Measurements from ENCODE around the gene CALU.

The CALU gene

DNA sequence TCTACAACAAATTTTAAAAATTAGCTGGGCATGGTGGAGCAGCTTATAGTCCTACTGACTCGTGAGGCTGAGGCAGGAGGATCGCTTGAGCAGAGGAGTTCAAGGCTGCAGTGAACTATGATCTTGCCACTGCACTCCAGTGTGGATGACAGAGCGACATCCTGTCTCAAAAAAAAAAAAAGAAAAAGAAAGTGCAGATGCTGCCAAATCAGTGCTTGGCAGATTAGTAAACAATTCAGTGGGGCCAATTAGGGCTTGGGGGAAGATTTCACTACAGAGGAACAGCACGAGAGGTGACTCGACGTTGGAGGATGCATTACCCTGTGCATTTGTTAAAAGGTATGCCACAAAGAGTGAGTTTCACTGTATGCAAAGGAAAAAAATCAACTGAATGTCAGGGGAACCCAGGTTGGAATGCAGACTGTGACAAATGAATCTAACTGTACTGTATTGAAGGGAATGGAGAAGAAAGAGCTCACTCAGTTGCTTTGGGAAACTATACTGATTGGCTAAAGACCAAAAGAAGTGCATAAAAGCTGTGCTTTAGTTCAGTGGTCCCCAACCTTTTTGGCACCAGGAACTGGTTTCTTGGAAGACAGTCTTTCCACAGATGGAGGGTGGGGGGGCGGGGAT lies 35.4 kb upstream of the CALU start:
- TF ChIP-seq Cebpa-rat (IDR thresholded peaks at IDR 0.05) = no peak
- Histone ChIP-seq H3K9me3 (peaks cover 2% of the 10 kb centered on the region; the same call in 1 of the 2 replicates), H3K4me3 (no peak overlapping the region), H3K27ac (no peak overlapping the region), H4K20me1 (no peaks in the 10 kb centered on the region), H3K27me3 (peaks cover 7% of the 10 kb centered on the region), H3K9ac (no peak overlapping the region), H3K4me1 (no peaks in the 10 kb centered on the region), H3K4me2 (no peak overlapping the region), H3K36me3 (no peaks in the 10 kb centered on the region)

- no peaks in the 10 kb centered on the region for H3K27me3 ChIP-seq
- TF ChIP-seq Cebpa-rat (IDR thresholded peaks at IDR 0.05) = no peak
- H3K4me3 ChIP-seq = no peak overlapping the region
- H3K4me1 ChIP-seq = no peaks in the 10 kb centered on the region
- no peak overlapping the region for H3K27ac ChIP-seq
- H3K4me2 ChIP-seq = no peak overlapping the region
- H3K36me3 ChIP-seq = no peaks in the 10 kb centered on the region
- H4K20me1 ChIP-seq = no peaks in the 10 kb centered on the region
- H3K9ac ChIP-seq = no peak overlapping the region
- no peaks in the 10 kb centered on the region for H3K9me3 ChIP-seq
Measured at GRCh38 chr7:128705891-128706333, 33.2 kb upstream of the CALU start.

DNA sequence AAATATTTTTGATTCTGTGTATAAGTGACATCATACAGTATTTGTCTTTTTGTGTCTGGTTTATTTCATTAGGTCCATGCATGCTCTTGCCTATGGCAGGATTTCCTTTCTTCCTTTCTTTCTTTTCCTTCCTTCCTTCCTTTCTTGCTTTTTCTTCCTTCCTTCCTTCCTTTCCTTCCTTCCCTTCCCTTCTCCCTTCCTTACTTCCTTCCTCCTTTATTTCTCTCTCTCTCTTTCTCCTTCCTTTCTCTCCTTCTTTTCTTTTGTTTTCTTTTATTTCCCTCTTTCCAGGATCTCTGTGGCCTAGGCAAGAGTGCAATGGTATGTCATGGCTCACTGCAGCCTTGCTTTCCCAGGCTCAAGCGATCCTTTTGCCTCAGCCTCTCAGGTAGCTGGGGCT lies 31.4 kb upstream of the CALU start:
- Histone ChIP-seq H3K27ac (no peak overlapping the region), H3K36me3 (no peaks in the 10 kb centered on the region), H3K4me2 (no peak overlapping the region), H3K9ac (no peak overlapping the region), H3K9me3 (peaks cover 5% of the 10 kb centered on the region), H3K27me3 (no peaks in the 10 kb centered on the region), H3K4me3 (no peak overlapping the region), H4K20me1 (no peaks in the 10 kb centered on the region), H3K4me1 (no peaks in the 10 kb centered on the region)
- TF ChIP-seq Cebpa-rat (IDR thresholded peaks at IDR 0.05) = no peak

- Histone ChIP-seq H3K27me3 (no peaks in the 10 kb centered on the region), H3K4me1 (no peaks in the 10 kb centered on the region), H3K27ac (no peak overlapping the region), H3K9me3 (peaks cover 9% of the 10 kb centered on the region), H3K4me3 (no peak overlapping the region), H3K4me2 (no peak overlapping the region), H3K36me3 (no peaks in the 10 kb centered on the region), H3K9ac (no peak overlapping the region), H4K20me1 (no peaks in the 10 kb centered on the region)
- no peak for TF ChIP-seq Cebpa-rat (IDR thresholded peaks at IDR 0.05)
Measured at GRCh38 chr7:128708235-128708634, 30.9 kb upstream of the CALU start.

DNA sequence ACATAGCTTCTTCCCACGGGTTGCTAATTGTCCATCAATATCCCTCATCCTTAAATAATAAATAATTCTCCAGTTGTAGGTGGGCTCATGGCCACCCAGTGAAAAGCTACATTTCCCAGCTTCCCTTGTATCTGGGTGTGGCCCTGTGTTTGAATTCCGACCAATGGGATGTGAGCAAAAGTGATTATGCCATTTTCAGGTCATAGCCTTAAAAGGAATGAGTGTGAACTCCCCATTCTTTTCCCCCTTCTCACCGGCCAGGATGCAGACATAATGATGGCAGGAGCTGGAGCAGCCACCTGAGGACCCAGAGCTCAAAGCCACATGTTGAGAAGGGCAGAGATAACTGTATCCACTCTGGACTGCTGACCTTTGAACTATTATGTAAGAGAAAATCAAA lies 30.3 kb upstream of the CALU start:
- H3K4me1 ChIP-seq = no peaks in the 10 kb centered on the region
- no peaks in the 10 kb centered on the region for H3K27me3 ChIP-seq
- H3K36me3 ChIP-seq = no peaks in the 10 kb centered on the region
- H3K4me2 ChIP-seq = no peak overlapping the region
- no peak overlapping the region for H3K9ac ChIP-seq
- no peaks in the 10 kb centered on the region for H4K20me1 ChIP-seq
- no peak for TF ChIP-seq Cebpa-rat (IDR thresholded peaks at IDR 0.05)
- no peak overlapping the region for H3K4me3 ChIP-seq
- H3K9me3 ChIP-seq = peaks cover 9% of the 10 kb centered on the region
- no peak overlapping the region for H3K27ac ChIP-seq

DNA sequence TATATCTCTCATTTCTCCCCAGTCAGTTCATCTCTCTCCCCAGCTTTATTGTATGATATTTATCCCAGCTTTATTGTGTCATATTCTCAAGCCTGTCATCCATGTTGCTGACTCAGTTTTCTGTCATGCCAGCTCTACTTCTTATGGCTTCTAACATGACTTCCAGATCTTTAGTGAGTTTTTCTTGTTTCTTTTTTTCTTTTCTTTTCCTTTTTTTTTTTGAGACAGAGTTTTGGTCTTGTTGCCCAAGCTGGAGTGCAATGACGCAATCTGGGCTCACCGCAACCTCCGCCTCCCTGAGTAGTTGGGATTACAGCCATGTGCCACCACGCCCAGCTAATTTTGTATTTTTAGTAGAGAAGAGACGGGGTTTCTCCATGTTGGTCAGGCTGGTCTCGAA lies 28.7 kb upstream of the CALU start:
- H3K27ac ChIP-seq = no peak overlapping the region
- H3K9ac ChIP-seq = no peak overlapping the region
- H3K4me1 ChIP-seq = no peaks in the 10 kb centered on the region
- H3K4me2 ChIP-seq = no peak overlapping the region
- no peaks in the 10 kb centered on the region for H4K20me1 ChIP-seq
- no peaks in the 10 kb centered on the region for H3K36me3 ChIP-seq
- TF ChIP-seq Cebpa-rat (IDR thresholded peaks at IDR 0.05) = no peak
- H3K4me3 ChIP-seq = no peak overlapping the region
- no peaks in the 10 kb centered on the region for H3K27me3 ChIP-seq
- peaks cover 9% of the 10 kb centered on the region for H3K9me3 ChIP-seq

DNA sequence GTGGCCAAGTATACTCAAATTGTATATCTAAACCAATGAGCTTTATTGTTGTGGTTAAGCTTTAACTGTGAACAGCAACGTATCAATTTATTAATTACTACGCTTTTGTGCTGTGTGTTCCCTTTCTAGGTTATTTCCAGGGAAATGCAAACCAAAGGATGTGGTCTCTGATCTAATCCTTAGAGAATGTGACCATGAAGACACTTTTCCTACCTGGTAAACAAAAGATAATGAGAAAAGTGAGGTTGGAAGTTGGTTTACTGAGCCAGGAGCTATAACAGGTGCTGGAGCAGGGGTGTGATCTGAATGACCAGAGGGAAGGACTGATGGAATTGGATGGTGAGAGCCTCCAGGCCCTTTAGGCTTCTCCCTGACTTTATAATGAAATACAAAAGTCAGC lies 25.4 kb upstream of the CALU start:
- no peaks in the 10 kb centered on the region for H3K27me3 ChIP-seq
- peaks cover 9% of the 10 kb centered on the region for H3K9me3 ChIP-seq
- no peak overlapping the region for H3K9ac ChIP-seq

GRCh38 chr7:128714701-128715495 lies 24.3 kb upstream of the CALU start:
- Histone ChIP-seq H4K20me1 (no peaks in the 10 kb centered on the region), H3K4me1 (no peaks in the 10 kb centered on the region), H3K4me3 (no peak overlapping the region), H3K9me3 (peaks cover 9% of the 10 kb centered on the region), H3K36me3 (no peaks in the 10 kb centered on the region), H3K27me3 (no peaks in the 10 kb centered on the region), H3K27ac (no peak overlapping the region), H3K9ac (no peak overlapping the region), H3K4me2 (no peak overlapping the region)
- TF ChIP-seq Cebpa-rat (IDR thresholded peaks at IDR 0.05) = no peak

More for the DNA sequence above, 25.4 kb upstream of the CALU start:
- Histone ChIP-seq H4K20me1 (no peaks in the 10 kb centered on the region), H3K4me2 (no peak overlapping the region), H3K4me1 (no peaks in the 10 kb centered on the region), H3K4me3 (no peak overlapping the region), H3K27ac (no peak overlapping the region), H3K36me3 (no peaks in the 10 kb centered on the region)
- no peak for TF ChIP-seq Cebpa-rat (IDR thresholded peaks at IDR 0.05)

- Histone ChIP-seq H3K9ac (no peak overlapping the region), H4K20me1 (no peaks in the 10 kb centered on the region), H3K27ac (no peak overlapping the region), H3K4me3 (no peak overlapping the region), H3K4me2 (no peak overlapping the region), H3K9me3 (no peaks in the 10 kb centered on the region), H3K36me3 (no peaks in the 10 kb centered on the region), H3K4me1 (no peaks in the 10 kb centered on the region), H3K27me3 (no peaks in the 10 kb centered on the region)
- no peak for TF ChIP-seq Cebpa-rat (IDR thresholded peaks at IDR 0.05)
Measured at GRCh38 chr7:128718967-128719642, 20.1 kb upstream of the CALU start.

DNA sequence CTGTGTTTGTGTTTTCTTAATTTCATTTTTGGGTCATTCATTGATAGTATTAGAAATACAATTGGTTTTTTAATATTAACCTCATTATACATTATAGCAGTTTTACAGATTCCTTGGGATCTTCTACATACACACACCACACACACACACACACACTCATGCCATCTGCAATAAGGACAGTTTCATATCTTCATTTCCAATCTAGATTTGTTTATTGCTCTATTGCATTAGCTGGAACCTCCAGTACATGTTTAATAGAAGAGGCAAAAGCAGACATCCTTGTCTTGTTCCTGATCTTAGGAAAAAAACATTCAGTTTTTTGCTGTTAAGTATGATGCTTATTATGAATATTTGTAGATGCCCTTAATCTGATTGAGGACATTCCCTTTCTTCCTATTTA lies 17.8 kb upstream of the CALU start:
- no peak for TF ChIP-seq Cebpa-rat (IDR thresholded peaks at IDR 0.05)
- H3K9me3 ChIP-seq = peaks cover 8% of the 10 kb centered on the region
- H3K4me3 ChIP-seq = no peak overlapping the region
- H3K27ac ChIP-seq = no peak overlapping the region
- no peaks in the 10 kb centered on the region for H3K36me3 ChIP-seq
- no peak overlapping the region for H3K9ac ChIP-seq
- no peaks in the 10 kb centered on the region for H4K20me1 ChIP-seq
- no peaks in the 10 kb centered on the region for H3K27me3 ChIP-seq
- H3K4me1 ChIP-seq = peaks cover 18% of the 10 kb centered on the region
- H3K4me2 ChIP-seq = no peak overlapping the region
